Small intestine (tissue), 16 donors: ENCODE measurements around the gene HAP1. TPM values are rescaled to one million over a fixed set of nuclear protein-coding genes. Genes with fewer than 3 reads are reported as not detected.
"Not testable (repeated sequence)": the region's sequence is repeated elsewhere in the genome, so short reads cannot be mapped to it uniquely, and the experiment has no call there.

ENCODE experiments used
- DNase-seq, 2 donors: peaks; one replicate each; pipeline versions ENCODE4 v3.0.0 to v3.0.0-alpha.2; 2013
- FAIRE-seq: peaks from 2 replicates; lab custom pipeline; 2012; peaks lifted over from hg19 to GRCh38; lab: Jason Lieb, UNC
- H3K27ac ChIP-seq, 3 donors: one replicate each; pipeline ENCODE4 v1.5.1; 2013; ENCODE audit warnings: low read length in 2 of 3, mild to moderate bottlenecking in 2 of 3, control low read depth in 1 of 3, inconsistent platforms in 1 of 3, low read depth in 1 of 3, moderate library complexity in 1 of 3
- H3K27me3 ChIP-seq, 3 donors: one replicate each; pipeline ENCODE4 v1.6.1; 2013; ENCODE audit warnings: low read length in 3 of 3, inconsistent platforms in 1 of 3; ENCODE audit not compliant: control insufficient read depth in 3 of 3, insufficient read depth in 3 of 3
- H3K36me3 ChIP-seq, 3 donors: one replicate each; pipeline ENCODE4 v1.6.1; 2013; ENCODE audit warnings: low read length in 3 of 3, inconsistent platforms in 1 of 3, low read depth in 1 of 3, mild to moderate bottlenecking in 1 of 3, moderate library complexity in 1 of 3; ENCODE audit not compliant: control insufficient read depth in 3 of 3, insufficient read depth in 2 of 3
- H3K4me1 ChIP-seq, 3 donors: one replicate each; pipeline ENCODE4 v1.6.1; 2013; ENCODE audit warnings: low read length in 2 of 3, inconsistent platforms in 1 of 3, low read depth in 1 of 3, mild to moderate bottlenecking in 1 of 3, moderate library complexity in 1 of 3; ENCODE audit not compliant: control insufficient read depth in 3 of 3, insufficient read depth in 2 of 3
- H3K4me3 ChIP-seq, 3 donors: one replicate each; pipeline ENCODE4 v1.5.1; 2013; ENCODE audit warnings: low read length in 3 of 3, control low read depth in 1 of 3, inconsistent platforms in 1 of 3, low read depth in 1 of 3, mild to moderate bottlenecking in 1 of 3, moderate library complexity in 1 of 3
- H3K9me3 ChIP-seq, 2 donors: one replicate each; pipeline ENCODE4 v1.6.1; 2013; ENCODE audit warnings: low read depth in 1 of 2, low read length in 1 of 2; ENCODE audit not compliant: control insufficient read depth in 2 of 2, insufficient read depth in 1 of 2
- WGBS, 3 donors: extraction: QIAGEN DNeasy Blood & Tissue Kit; methylation state at CpG; one replicate each; pipeline ENCODE4 v1.1.7; 2013; 5-methylcytosine and 5-hydroxymethylcytosine counted together
- long read RNA-seq, 10 donors: transcript quantifications; one replicate each; lab custom pipeline, GENCODE V29; 2026
- polyA plus RNA-seq, 4 donors: library from polyadenylated mRNA; stranded (reverse) in 3 of 4; unstranded in 1 of 4; fragments of 200-250 nt in 3 of 4; fragments of 120-200 nt in 1 of 4; gene quantifications; one replicate each; pipeline versions ENCODE4 v1.2.1 to v1.2.3, GENCODE V29; 2013
- donor health status: healthy with polysubstance abuse.
- donor health status: control.
- donor health status: control.
- donor health status: Bipolar disorder and iron deficiency.
- donor health status: healthy.

The HAP1 gene
- polyA plus RNA-seq, result under 1 TPM; 0.21 to 0.40 (median 0.25) TPM
- long read RNA-seq, donor 1, result 0 reads
- long read RNA-seq, donor 2, result 0 reads
- long read RNA-seq, donor 3, result 0 reads
- long read RNA-seq, donor 4, result 0 reads
- long read RNA-seq, donor 5, result 0 reads
- long read RNA-seq, donor 6, result 0 reads
- long read RNA-seq, donor 7, result 0 reads
- long read RNA-seq, donor 8, result 0 reads
- long read RNA-seq, donor 9, result 0 reads
- long read RNA-seq, donor 10, result 0 reads

DNA sequence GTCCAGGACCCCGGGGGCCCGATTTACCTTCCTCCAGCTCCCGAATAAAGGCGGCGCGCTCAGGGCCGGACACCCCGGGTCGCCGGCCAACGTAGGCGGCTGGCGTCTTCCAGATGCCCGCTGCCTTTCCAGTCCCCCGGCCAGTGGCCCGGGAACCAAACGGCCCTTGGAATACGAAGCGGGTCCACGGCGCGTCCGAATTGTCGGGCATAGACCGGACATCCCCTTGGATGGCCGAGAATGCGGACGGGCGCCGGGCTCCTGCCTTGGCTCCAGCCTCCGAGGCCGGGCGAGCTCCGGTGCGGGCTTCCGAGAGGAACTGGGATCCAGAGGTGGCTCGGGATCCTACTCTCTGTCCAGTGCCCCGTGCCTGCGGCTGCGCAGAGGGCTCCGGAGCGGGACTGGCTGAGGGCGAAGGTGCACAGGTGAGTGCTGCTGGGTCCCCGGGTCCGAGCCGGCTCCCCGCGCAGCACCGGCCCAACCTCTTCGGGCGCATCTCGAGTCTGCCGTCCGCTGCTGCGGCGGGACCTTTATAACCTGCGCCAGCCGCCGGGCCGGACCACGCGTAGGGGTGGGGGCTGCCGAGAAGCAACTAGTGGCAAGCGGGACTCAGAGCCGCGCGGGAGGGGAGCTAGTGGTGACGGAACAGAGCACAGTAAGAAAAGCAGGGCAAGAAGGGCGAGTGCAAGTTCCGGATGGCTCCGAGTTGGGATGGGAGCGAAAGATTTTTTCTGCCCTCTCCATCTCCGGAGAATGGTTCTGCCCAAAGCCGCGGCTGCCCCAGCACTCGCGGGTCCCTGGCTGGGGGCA, at the start of gene HAP1:
TSS of gene HAP1 (minus strand) at position 505 of the 810 bp plus-strand sequence. CDS start at position 496, 9 bp downstream.
- FAIRE-seq, result no peak
- peaks cover 2 to 78% (median 9%) of the 10 kb centered on the region in 3 donors for H3K27me3 ChIP-seq
- WGBS, 3 donors, result 1 to 3% (median 1%) methylated on average over 63 to 77 of the region's 77 CpGs
- H3K4me1 ChIP-seq, result peaks cover 0 to 18% (median 0%) of the 10 kb centered on the region in 3 donors
- no peaks in the 10 kb centered on the region for H3K36me3 ChIP-seq
- DNase-seq, result peak in 1 of 2 donors; percentile 48
- no peaks in the 10 kb centered on the region for H3K9me3 ChIP-seq
- H3K4me3 ChIP-seq, result peak within 1 kb of the TSS in 2 of 3 donors; percentile 28 to 39
- H3K27ac ChIP-seq, result no peak within 1 kb of the TSS

DNA sequence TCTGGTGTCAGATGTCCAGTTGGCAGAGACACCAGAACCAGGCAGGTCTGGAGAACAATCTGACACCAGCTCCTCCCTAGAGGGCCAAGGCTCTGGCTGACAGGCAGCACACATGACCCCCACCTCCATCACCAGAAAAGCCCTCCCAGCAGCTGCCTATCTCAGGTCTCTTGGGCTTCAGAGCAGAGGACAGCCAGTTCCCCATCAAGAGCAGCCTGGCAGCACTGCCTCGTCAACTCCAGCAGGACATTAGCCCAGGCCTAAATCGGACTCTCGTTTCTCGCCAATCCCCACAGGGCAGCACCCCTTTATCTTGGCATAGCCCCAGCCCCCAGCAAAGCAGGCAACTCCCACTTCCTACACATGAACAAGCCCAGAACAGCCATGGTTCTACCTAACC, 47.7 kb upstream of the HAP1 start:
- H3K4me1 ChIP-seq, result peaks cover 2 to 48% (median 6%) of the 10 kb centered on the region in 3 donors
- H3K27ac ChIP-seq, result peak overlapping the region; percentile 42 to 79 (median 49)
- H3K9me3 ChIP-seq, result no peaks in the 10 kb centered on the region
- peaks cover 0 to 63% (median 0%) of the 10 kb centered on the region in 3 donors for H3K36me3 ChIP-seq
- DNase-seq, result no peak
- no peak for FAIRE-seq
- WGBS, 3 donors, result 38 to 56% (median 47%) methylated on average over 4 of the region's 4 CpGs
- H3K27me3 ChIP-seq, result no peaks in the 10 kb centered on the region
- peak overlapping the region in 1 of 3 donors; percentile 25 for H3K4me3 ChIP-seq

DNA sequence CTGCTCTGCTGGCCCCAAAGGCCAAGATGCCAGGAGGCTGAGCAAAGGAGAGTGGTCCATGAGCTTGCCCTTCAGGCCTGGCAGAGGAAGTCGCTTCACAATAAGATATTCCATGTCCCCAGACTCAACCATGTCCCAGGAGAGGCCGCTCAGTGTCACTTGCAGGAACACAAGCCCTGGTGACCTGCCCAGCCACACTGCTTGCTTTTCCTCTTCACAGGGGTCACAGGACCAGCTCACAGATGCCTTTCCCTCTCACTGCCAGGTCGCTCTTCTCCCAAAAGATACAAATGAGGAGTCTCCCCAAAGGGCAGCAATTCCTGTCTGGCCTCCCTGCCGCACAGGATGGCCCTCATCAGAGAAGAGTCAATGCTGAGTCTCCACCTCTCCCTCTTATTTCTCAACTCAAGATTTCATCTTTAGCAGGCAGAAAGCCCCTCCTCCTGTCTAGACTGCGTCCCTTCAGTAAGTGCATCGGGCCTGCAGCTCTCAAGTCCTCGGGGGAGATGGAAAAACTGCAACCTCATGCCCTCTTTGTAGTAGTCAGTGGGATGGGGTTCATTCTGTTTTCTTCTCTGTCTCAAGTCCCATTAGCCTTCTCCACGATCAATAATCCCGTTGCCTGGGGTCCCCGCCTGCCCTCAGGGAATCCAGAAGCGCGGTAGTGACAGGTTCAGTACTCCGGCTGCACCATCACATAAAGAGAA, 47.1 kb upstream of the HAP1 start:
- 65 to 70% (median 70%) methylated on average over 13 of the region's 13 CpGs for WGBS, 3 donors
- H3K27ac ChIP-seq, result peak overlapping the region; percentile 35 to 79 (median 49)
- no peak overlapping the region for H3K4me3 ChIP-seq
- peaks cover 0 to 69% (median 0%) of the 10 kb centered on the region in 3 donors for H3K36me3 ChIP-seq
- FAIRE-seq (no peak), DNase-seq (no peak)
- H3K4me1 ChIP-seq, result peaks cover 2 to 51% (median 6%) of the 10 kb centered on the region in 3 donors
- no peaks in the 10 kb centered on the region for H3K9me3 ChIP-seq
- no peaks in the 10 kb centered on the region for H3K27me3 ChIP-seq

GRCh38 chr17:41779954-41780353, 45.5 kb upstream of the HAP1 start:
- H3K4me1 ChIP-seq, result peaks cover 2 to 67% (median 12%) of the 10 kb centered on the region in 3 donors
- FAIRE-seq (no peak), DNase-seq (no peak)
- H3K9me3 ChIP-seq, result no peaks in the 10 kb centered on the region
- no peak overlapping the region for H3K4me3 ChIP-seq
- H3K27ac ChIP-seq, result peak overlapping the region in 1 of 3 donors; percentile 21
- peaks cover 0 to 80% (median 0%) of the 10 kb centered on the region in 3 donors for H3K36me3 ChIP-seq
- 90 to 93% (median 91%) methylated on average over 1 of the region's 1 CpG for WGBS, 3 donors
- no peaks in the 10 kb centered on the region for H3K27me3 ChIP-seq

DNA sequence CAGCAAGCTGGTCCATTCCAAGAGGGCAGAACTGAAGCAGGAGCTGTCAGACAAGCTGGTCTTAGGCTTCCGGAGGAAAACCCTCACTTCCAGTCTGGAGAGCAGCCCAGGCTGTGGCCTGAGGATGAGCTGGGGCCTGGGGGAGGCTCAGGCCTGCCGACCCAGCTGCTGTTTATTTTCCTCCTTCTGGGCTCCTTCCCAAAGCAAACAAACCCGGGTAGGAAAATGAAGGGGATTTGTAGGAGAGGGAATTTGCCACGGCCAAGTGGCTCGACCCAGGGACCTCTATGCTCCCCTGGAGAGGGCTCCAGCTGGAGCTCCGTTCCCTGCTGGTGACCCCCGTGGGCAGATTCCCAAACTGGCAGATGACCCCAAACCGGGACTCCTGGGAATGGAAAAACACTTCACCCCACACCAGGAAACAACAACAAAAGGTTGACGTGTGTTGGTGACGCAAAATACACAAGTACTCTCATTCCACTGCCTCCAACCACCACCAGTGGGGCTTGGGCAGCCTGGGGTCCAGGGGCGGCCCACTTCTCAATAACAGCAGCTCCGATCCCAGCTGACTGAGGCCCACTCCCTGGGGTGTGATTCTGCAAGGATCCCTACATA, 43.2 kb upstream of the HAP1 start:
- peak; percentile 50 to 68 for DNase-seq
- Histone ChIP-seq H3K4me1 (peaks cover 2 to 71% (median 10%) of the 10 kb centered on the region in 3 donors), H3K4me3 (no peak overlapping the region), H3K27me3 (no peaks in the 10 kb centered on the region), H3K27ac (peak overlapping the region; percentile 74 to 89 (median 81)), H3K36me3 (peaks cover 0 to 78% (median 0%) of the 10 kb centered on the region in 3 donors), H3K9me3 (no peaks in the 10 kb centered on the region)
- FAIRE-seq, result no peak
- WGBS, 3 donors, result 17 to 26% (median 19%) methylated on average over 12 of the region's 12 CpGs

GRCh38 chr17:41777157-41777573, 42.7 kb upstream of the HAP1 start:
- no peak for FAIRE-seq

DNA sequence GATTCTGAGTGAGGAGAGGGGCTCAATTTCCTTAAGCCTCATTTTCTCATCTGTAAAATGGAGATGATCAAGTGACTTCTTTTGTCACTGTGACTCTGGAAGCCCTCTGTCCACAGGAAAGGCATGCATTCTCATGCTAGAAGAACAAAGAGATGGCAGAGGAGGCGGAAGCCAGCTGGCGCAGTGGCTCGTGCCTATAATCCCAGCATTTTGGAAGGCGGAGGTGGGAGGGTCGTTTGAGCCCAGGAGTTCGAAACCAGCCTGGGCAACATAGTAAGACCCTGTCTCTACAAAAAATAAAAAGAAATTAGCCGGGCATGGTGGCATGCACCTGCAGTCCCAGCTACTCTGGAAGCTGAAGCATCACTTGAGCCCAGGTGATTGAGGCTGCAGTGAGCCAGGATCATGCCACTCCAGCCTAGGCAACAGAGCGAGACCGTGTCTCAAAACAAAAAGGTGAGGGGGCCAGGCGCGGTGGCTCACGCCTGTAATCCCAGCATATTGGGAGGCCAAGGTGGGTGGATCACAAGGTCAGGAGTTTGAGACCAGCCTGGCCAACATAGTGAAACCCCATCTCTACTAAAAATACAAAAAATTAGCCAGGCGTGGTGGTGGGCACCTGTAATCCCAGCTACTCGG, 41.9 kb upstream of the HAP1 start:
- H3K27me3 ChIP-seq, H3K4me3 ChIP-seq, DNase-seq, H3K9me3 ChIP-seq, FAIRE-seq: not testable (repeated sequence)
- WGBS, 3 donors, result 81 to 82% (median 82%) methylated on average over 14 of the region's 14 CpGs
- H3K4me1 ChIP-seq, result peaks cover 0 to 74% (median 12%) of the 10 kb centered on the region in 3 donors
- H3K27ac ChIP-seq, result peak overlapping the region; percentile 71 to 99 (median 84)
- peaks cover 0 to 78% (median 2%) of the 10 kb centered on the region in 3 donors for H3K36me3 ChIP-seq

More at GRCh38 chr17:41777157-41777573, 42.7 kb upstream of the HAP1 start:
- peak; percentile 36 to 48 for DNase-seq
- Histone ChIP-seq H3K4me1 (peaks cover under 1 to 71% (median 10%) of the 10 kb centered on the region in 3 donors), H3K27me3 (no peaks in the 10 kb centered on the region), H3K9me3 (no peaks in the 10 kb centered on the region), H3K36me3 (peaks cover 0 to 78% (median 0%) of the 10 kb centered on the region in 3 donors), H3K27ac (peak overlapping the region; percentile 74 to 89 (median 81)), H3K4me3 (no peak overlapping the region)
- 21 to 31% (median 27%) methylated on average over 3 to 4 of the region's 4 CpGs for WGBS, 3 donors
